Activated B cell treated with CpG ODN at 0.5 μM for 24 hours (primary cell): ENCODE measurements around the gene PAK2. TPM values are rescaled to one million over a fixed set of nuclear protein-coding genes. Genes with fewer than 3 reads are reported as not detected.
"Not testable (repeated sequence)": the region's sequence is repeated elsewhere in the genome, so short reads cannot be mapped to it uniquely, and the experiment has no call there.

Experiments
- ATAC-seq: fragments of 200-7000 bp; cut with Tn5 transposase; one replicate; pipeline ENCODE4 v1.10.0; 2021; ENCODE audit warnings: low read depth, mild to moderate bottlenecking, moderate library complexity
- CTCF ChIA-PET: fragments of 350-600 bp; sonication (Branson Sonifier 250); formaldehyde crosslinking; loops from one replicate; lab custom pipeline; 2021; ENCODE audit warnings: antibody characterized with exemption; lab: Charles Lee
- POLR2A ChIA-PET: fragments of 350-600 bp; sonication (Branson Sonifier 250); formaldehyde crosslinking; loops from one replicate; lab custom pipeline; 2021; ENCODE audit warnings: antibody characterized with exemption; lab: Charles Lee
- DNase-seq: peaks from one replicate; pipeline ENCODE4 v3.0.0; 2022
- H3K27ac Mint-ChIP-seq: one replicate; pipeline ENCODE4 v1.8.0; 2020; ENCODE audit warnings: mixed read lengths
- H3K27me3 Mint-ChIP-seq: one replicate; pipeline ENCODE4 v1.8.0; 2021; ENCODE audit warnings: mixed read lengths
- H3K36me3 Mint-ChIP-seq: one replicate; pipeline ENCODE4 v1.8.0; 2021; ENCODE audit warnings: low read depth, mixed read lengths
- H3K4me1 Mint-ChIP-seq: one replicate; pipeline ENCODE4 v1.8.0; 2021; ENCODE audit warnings: mixed read lengths
- H3K4me3 Mint-ChIP-seq: one replicate; pipeline ENCODE4 v1.8.0; 2020; ENCODE audit warnings: mild to moderate bottlenecking, mixed read lengths
- H3K9me3 Mint-ChIP-seq: one replicate; pipeline ENCODE4 v1.8.0; 2020; ENCODE audit warnings: mixed read lengths
- intact Hi-C: fragments of 100-400 bp; cut with micrococcal nuclease; formaldehyde crosslinking; loops from one replicate; pipeline ENCODE4 v1.15.1; 2024
- total RNA-seq: library from RNA; stranded (reverse); gene quantifications from 2 replicates; pipeline ENCODE4 v1.2.3, GENCODE V29; 2022
- TF ChIP-seq, protein P1 (sequence below): fragments of 200-600 bp; IDR thresholded peaks from one replicate; pipeline ENCODE4 v1.8.0; 2022; ENCODE audit warnings: antibody characterized with exemption, mild to moderate bottlenecking

The PAK2 gene
- total RNA-seq, 1 donor from 2014 or later = 87.1 TPM

DNA sequence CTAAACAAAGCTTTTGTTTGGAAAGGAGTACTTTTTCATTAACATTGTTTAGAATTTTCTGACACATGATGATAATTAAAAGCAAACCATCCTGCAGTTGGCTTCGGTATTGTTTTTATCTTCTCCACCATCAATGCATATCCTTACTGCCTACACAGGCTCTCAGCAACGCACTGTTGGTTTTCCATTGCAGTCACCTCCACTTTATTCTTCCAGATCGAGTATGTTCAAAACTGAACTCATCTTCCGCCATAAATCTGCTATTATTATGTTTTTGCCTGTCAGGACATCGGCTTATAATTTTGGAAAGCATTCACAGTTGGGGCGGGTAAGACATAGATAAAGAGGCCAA is 127.5 kb downstream of the PAK2 start:
- TF ChIP-seq, protein P1, sequence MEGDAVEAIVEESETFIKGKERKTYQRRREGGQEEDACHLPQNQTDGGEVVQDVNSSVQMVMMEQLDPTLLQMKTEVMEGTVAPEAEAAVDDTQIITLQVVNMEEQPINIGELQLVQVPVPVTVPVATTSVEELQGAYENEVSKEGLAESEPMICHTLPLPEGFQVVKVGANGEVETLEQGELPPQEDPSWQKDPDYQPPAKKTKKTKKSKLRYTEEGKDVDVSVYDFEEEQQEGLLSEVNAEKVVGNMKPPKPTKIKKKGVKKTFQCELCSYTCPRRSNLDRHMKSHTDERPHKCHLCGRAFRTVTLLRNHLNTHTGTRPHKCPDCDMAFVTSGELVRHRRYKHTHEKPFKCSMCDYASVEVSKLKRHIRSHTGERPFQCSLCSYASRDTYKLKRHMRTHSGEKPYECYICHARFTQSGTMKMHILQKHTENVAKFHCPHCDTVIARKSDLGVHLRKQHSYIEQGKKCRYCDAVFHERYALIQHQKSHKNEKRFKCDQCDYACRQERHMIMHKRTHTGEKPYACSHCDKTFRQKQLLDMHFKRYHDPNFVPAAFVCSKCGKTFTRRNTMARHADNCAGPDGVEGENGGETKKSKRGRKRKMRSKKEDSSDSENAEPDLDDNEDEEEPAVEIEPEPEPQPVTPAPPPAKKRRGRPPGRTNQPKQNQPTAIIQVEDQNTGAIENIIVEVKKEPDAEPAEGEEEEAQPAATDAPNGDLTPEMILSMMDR = no peak
- H3K36me3 Mint-ChIP-seq = peaks cover 8% of the 10 kb centered on the region

DNA sequence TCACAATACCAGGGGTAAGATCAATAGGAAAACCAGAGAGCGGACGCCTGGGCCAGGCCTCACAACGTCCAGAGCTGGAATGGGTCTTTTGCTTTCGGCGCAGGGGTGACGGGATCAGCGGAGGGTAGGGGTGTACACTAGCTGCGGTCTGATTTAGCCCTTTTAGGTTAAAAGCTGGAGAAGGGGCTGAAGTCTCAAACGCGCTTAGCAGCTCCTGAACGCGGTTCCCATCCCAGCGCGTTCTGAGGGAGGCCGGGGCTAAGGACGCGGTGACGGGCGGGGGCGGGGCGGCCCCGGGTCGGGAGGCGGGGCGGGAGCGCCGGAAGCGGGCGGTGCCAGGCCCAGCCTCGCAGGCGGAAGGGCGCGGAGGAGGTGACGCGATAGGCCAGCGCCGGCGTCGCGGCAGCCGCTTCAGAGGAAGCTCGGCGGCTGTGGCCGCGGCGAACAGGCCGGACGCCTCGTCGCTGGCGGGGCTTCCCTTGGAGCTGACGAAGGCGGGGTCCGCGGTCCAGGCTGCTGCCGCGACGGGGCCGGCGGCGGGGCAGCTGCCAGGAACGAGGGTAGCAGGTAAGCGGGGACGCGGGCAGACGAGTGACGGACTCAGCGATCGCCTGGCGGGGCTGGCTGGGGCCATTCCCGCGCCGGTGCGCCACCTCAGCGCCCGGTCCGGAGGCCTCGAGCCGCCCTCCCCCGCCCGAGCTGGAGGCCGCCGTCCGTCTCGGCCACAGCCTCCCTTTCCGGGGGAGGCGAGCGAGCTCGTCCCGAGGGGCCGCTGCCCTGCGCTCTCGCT is 128.0 kb downstream of the PAK2 start, which contains the start of gene SENP5:
SENP5 (plus strand) TSS at position 414 of the 790 bp plus-strand sequence. CDS start 17,262 bp downstream, outside the sequence.
- Mint-ChIP-seq H3K9me3 (no peaks in the 10 kb centered on the region), H3K4me3 (peak within 1 kb of the TSS; percentile 93), H3K27me3 (no peaks in the 10 kb centered on the region), H3K27ac (peak within 1 kb of the TSS; percentile 89), H3K4me1 (peaks cover 28% of the 10 kb centered on the region), H3K36me3 (peaks cover 11% of the 10 kb centered on the region)
- ChIA-PET CTCF (interaction anchor here (1.0 to 1.3 kb wide), 3 partner anchors 30 to 102 kb away, joined by 3 to 8 read pairs (median 3); no protein-coding TSS in a partner anchor), POLR2A (interaction anchor here (0.6 to 3.0 kb wide), 18 partner anchors 13 to 366 kb away, joined by 3 to 49 read pairs (median 3); partner anchors contain the start of genes CEP19, FBXO45, NCBP2 and PAK2)
- DNase-seq (peak; percentile 87), ATAC-seq (peak; percentile 97)
- TF ChIP-seq, protein P1 = no peak
- intact Hi-C loops = loop anchor here (1.0 to 5.0 kb wide), 5 partner anchors 75 to 365 kb away; partner anchors contain the start of genes FBXO45, NCBP2, RNF168 and WDR53

More for the DNA sequence above, 127.5 kb downstream of the PAK2 start:
- Mint-ChIP-seq H3K27ac (peak overlapping the region; percentile 89), H3K9me3 (no peaks in the 10 kb centered on the region), H3K4me3 (peak overlapping the region; percentile 87), H3K27me3 (no peaks in the 10 kb centered on the region), H3K4me1 (peaks cover 24% of the 10 kb centered on the region)
- POLR2A ChIA-PET = interaction anchor here (0.6 to 3.0 kb wide), 8 partner anchors 75 to 366 kb away, joined by 3 to 49 read pairs (median 7); partner anchors contain the start of genes CEP19, FBXO45, NCBP2 and PAK2
- CTCF ChIA-PET = interaction anchor here (1.0 to 1.3 kb wide), 2 partner anchors 29 to 103 kb away, joined by 3 to 8 read pairs; no protein-coding TSS in a partner anchor
- no peak for ATAC-seq
- intact Hi-C loops = loop anchor here (1.0 to 5.0 kb wide), 5 partner anchors 75 to 365 kb away; partner anchors contain the start of genes FBXO45, NCBP2, RNF168 and WDR53
- no peak for DNase-seq

DNA sequence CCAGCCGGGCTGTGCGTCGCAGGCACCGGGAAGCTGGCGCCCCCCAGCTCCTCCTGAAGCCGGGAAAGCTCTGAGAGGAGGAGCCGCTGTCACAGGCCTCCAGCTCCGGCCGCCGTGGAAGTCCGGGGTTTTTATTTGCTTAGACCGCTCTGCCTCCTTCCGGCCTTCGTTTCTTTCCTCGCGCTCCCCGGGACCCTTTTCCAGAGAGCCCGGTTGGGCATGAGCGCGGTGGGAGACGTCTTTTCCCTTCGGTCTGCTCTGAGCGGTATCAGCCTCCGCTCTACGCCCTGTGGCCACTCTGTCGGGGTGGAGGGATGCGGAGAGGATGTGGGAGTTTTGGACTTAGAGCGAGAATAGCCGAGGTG is 128.6 kb downstream of the PAK2 start:
- no peaks in the 10 kb centered on the region for H3K9me3 Mint-ChIP-seq
- DNase-seq = no peak
- ChIA-PET CTCF (interaction anchor here (1.0 to 1.3 kb wide), 3 partner anchors 31 to 101 kb away, joined by 3 to 8 read pairs (median 3); no protein-coding TSS in a partner anchor), POLR2A (interaction anchor here (0.6 to 3.0 kb wide), 17 partner anchors 13 to 300 kb away, joined by 3 to 49 read pairs (median 3); partner anchors contain the start of genes CEP19, FBXO45, NCBP2 and PAK2)
- peak overlapping the region; percentile 86 for H3K27ac Mint-ChIP-seq
- peaks cover 30% of the 10 kb centered on the region for H3K4me1 Mint-ChIP-seq
- intact Hi-C loops = loop anchor here (5.0 kb wide), 2 partner anchors 126 to 366 kb away; partner anchors contain the start of gene RNF168
- ATAC-seq = no peak
- no peaks in the 10 kb centered on the region for H3K27me3 Mint-ChIP-seq
- TF ChIP-seq, protein P1 = no peak
- H3K36me3 Mint-ChIP-seq = peaks cover 13% of the 10 kb centered on the region
- peak overlapping the region; percentile 93 for H3K4me3 Mint-ChIP-seq

DNA sequence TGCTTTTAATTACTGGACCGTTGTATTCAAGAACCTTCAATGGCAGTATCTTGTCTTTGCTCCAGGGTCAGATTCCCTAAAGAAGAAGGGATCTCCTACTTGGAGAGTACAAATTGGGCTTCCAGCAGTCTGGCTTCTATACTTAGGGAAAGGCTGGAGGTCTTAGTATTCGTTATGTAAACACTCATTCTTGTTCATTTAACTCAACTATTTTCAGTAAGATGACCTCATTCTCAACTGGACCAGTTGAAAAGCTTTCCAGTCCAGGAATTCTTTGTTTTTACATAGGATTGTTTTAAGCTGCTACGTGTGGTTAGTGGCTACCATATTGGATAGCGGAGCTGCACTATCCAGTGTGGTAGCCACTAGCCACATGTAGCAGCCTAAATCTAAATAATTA is 132.7 kb downstream of the PAK2 start:
- CTCF ChIA-PET = interaction anchor here (1.2 kb wide), 1 partner anchor 343 kb away, joined by 3 read pairs; no protein-coding TSS in a partner anchor
- intact Hi-C loops = no loop called here
- no peak for DNase-seq
- Mint-ChIP-seq H3K27ac (no peak overlapping the region), H3K36me3 (peaks cover 21% of the 10 kb centered on the region), H3K4me3 (no peak overlapping the region), H3K9me3 (no peaks in the 10 kb centered on the region), H3K4me1 (peaks cover 38% of the 10 kb centered on the region), H3K27me3 (no peaks in the 10 kb centered on the region)
- POLR2A ChIA-PET = interaction anchor here (0.6 kb wide), 1 partner anchor 102 kb away, joined by 3 read pairs; no protein-coding TSS in a partner anchor
- TF ChIP-seq, protein P1 = no peak
- ATAC-seq = no peak

DNA sequence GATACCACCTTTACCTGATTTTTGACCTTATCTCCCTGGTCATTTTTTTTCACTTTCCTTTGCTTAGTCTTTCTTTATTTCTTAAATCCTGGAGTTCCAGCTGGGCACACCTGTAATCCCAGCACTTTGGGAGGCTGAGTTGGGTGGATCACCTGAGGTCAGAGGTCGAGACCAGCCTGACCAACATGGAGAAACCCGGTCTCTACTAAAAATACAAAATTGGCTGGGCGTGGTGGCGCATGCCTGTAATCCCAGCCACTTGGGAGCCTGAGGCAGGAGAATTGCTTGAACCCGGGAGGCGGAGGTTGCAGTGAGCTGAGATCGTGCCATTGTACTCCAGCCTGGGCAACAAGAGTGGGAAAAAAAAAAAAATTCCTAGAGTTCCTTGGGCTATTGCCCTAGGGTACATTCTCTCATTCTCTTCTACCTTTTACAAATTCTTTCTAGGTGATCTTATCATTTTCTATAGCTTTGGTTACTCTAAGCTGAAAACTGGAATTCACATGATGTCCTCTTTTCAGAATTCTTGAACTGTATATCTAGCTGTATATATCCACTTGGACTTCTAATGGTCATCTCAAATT is 134.9 kb downstream of the PAK2 start:
- ATAC-seq, intact Hi-C loops, H3K27me3 Mint-ChIP-seq, H3K4me3 Mint-ChIP-seq, DNase-seq, H3K9me3 Mint-ChIP-seq, H3K27ac Mint-ChIP-seq: not testable (repeated sequence)
- POLR2A ChIA-PET = interaction anchor here (0.7 kb wide), 1 partner anchor 126 kb away, joined by 5 read pairs; no protein-coding TSS in a partner anchor
- Mint-ChIP-seq H3K36me3 (peaks cover 26% of the 10 kb centered on the region), H3K4me1 (peaks cover 30% of the 10 kb centered on the region)
- CTCF ChIA-PET = interaction anchor here (0.6 kb wide), 1 partner anchor 12 kb away, joined by 3 read pairs; no protein-coding TSS in a partner anchor
